GM19025 (cell line): ENCODE measurements around the gene PRKCA.

Experiments used
- ATAC-seq: cut with Tn5 transposase; IDR thresholded peaks from one replicate; pipeline ENCODE4 v1.9.1; 2021; ENCODE audit warnings: mild to moderate bottlenecking, low read depth, moderate library complexity; ENCODE audit not compliant: unreplicated experiment

The PRKCA gene

DNA sequence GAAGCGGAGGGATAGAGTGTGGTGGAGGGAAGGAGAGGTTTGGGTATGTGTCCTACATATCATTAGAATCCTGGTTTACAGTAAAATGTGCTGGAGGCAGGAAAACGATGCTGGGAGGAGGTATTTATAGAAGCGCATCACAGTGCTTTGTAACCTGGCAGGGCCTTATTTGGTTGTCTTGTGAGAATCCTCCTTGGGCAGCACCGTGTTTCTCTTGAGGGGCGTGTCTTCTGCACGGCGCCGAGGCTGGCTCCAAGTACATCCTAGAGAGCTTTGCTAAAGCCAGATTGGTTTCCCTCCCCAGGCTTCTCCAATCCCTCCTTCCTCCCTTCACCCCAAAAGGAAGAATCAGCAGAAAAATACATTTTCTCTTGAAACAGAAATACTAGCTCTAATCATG, 556.9 kb downstream of the PRKCA start:
- ATAC-seq = no peak

GRCh38 chr17:66860204-66860603, 557.8 kb downstream of the PRKCA start:
- no peak for ATAC-seq
